GM23338 (cell line): Measurements from ENCODE around the gene VPS41. TPM values are rescaled to one million over a fixed set of nuclear protein-coding genes. Genes with fewer than 3 reads are reported as not detected.

Experiments used
- ATAC-seq: fragments of 200-7000 bp; cut with Tn5 transposase; 3 replicates; pipeline ENCODE4 v1.9.1; 2020
- DNase-seq: peaks from one replicate; pipeline ENCODE4 v3.0.0-alpha.2; 2015; ENCODE audit warnings: low spot score
- H2AFZ ChIP-seq: fragments of 200-600 bp; sonication (generic); 2 replicates; pipeline ENCODE4 v1.8.0; 2016; ENCODE audit warnings: antibody characterized with exemption, mild to moderate bottlenecking, moderate library complexity
- H3F3A ChIP-seq: fragments of 200-600 bp; sonication (generic); replicated peaks from 2 replicates; pipeline ENCODE4 v1.8.0; 2017; ENCODE audit warnings: antibody characterized with exemption, mixed run types, low read depth
- H3K27ac ChIP-seq: fragments of 200-600 bp; sonication (generic); 2 replicates; pipeline ENCODE4 v1.6.1; 2016; ENCODE audit warnings: low read depth
- H3K27me3 ChIP-seq: fragments of 200-600 bp; sonication (generic); 2 replicates; pipeline ENCODE4 v1.8.0; 2016; ENCODE audit warnings: mild to moderate bottlenecking, mixed run types, moderate library complexity; ENCODE audit not compliant: insufficient read depth
- H3K36me3 ChIP-seq: fragments of 200-600 bp; sonication (generic); 2 replicates; pipeline ENCODE4 v1.8.0; 2016; ENCODE audit warnings: mild to moderate bottlenecking; ENCODE audit not compliant: insufficient read depth
- H3K4me1 ChIP-seq: fragments of 200-600 bp; sonication (generic); 2 replicates; pipeline ENCODE4 v1.8.0; 2016; ENCODE audit warnings: mild to moderate bottlenecking, moderate library complexity; ENCODE audit not compliant: insufficient read depth
- H3K4me2 ChIP-seq: fragments of 200-600 bp; sonication (generic); 2 replicates; pipeline ENCODE4 v1.7.1; 2017; ENCODE audit warnings: mixed run types
- H3K4me3 ChIP-seq: fragments of 200-600 bp; sonication (generic); 2 replicates; pipeline ENCODE4 v1.6.1; 2016; ENCODE audit warnings: mixed run types
- H3K79me2 ChIP-seq: fragments of 200-600 bp; sonication (generic); replicated peaks from 2 replicates; pipeline ENCODE4 v1.8.0; 2017; ENCODE audit warnings: mild to moderate bottlenecking; ENCODE audit not compliant: insufficient read depth
- H3K9me2 ChIP-seq: fragments of 200-600 bp; sonication (generic); 2 replicates; pipeline ENCODE4 v1.8.0; 2017; ENCODE audit not compliant: insufficient read depth
- H4K20me1 ChIP-seq: fragments of 200-600 bp; sonication (generic); replicated peaks from 2 replicates; pipeline ENCODE4 v1.8.0; 2017; ENCODE audit warnings: mild to moderate bottlenecking; ENCODE audit not compliant: insufficient read depth
- H3K27ac Mint-ChIP-seq: 2 replicates; pipeline ENCODE4 v1.8.0; 2020; ENCODE audit warnings: inconsistent platforms, mild to moderate bottlenecking, moderate library complexity, mixed read lengths
- H3K27me3 Mint-ChIP-seq: 3 replicates; pipeline ENCODE4 v1.8.0; 2022; ENCODE audit warnings: low read depth, mild to moderate bottlenecking, moderate library complexity, mixed read lengths, inconsistent platforms; ENCODE audit not compliant: insufficient read depth, poor library complexity
- H3K36me3 Mint-ChIP-seq: 3 replicates; pipeline ENCODE4 v1.8.0; 2021; ENCODE audit warnings: low read depth, mild to moderate bottlenecking, inconsistent platforms, moderate library complexity, mixed read lengths
- H3K4me1 Mint-ChIP-seq: 3 replicates; pipeline ENCODE4 v1.8.0; 2020; ENCODE audit warnings: mild to moderate bottlenecking, inconsistent platforms, mixed read lengths
- H3K4me3 Mint-ChIP-seq: 3 replicates; pipeline ENCODE4 v1.8.0; 2021; ENCODE audit warnings: moderate library complexity, mild to moderate bottlenecking, inconsistent platforms, mixed read lengths
- H3K9me3 Mint-ChIP-seq: 3 replicates; pipeline ENCODE4 v1.8.0; 2020; ENCODE audit warnings: moderate library complexity, mild to moderate bottlenecking, inconsistent platforms, mixed read lengths
- CREB1 ChIP-seq: fragments of 250-450 bp; sonication (Bioruptor Pico); IDR thresholded peaks from 2 replicates; pipeline ENCODE4 v1.5.0; 2020; ENCODE audit warnings: low read depth, mild to moderate bottlenecking, moderate library complexity
- NANOG ChIP-seq: IDR thresholded peaks from 2 replicates; pipeline ENCODE4 v1.6.1; 2016; ENCODE audit warnings: antibody characterized with exemption, borderline replicate concordance
- REST ChIP-seq: IDR thresholded peaks from one replicate; pipeline ENCODE4 v1.6.1; 2018; ENCODE audit warnings: antibody characterized with exemption; ENCODE audit not compliant: unreplicated experiment
- ZNF114 ChIP-seq: fragments of 250-450 bp; sonication (Bioruptor Pico); IDR thresholded peaks from 2 replicates; pipeline ENCODE4 v1.5.0; 2020; ENCODE audit warnings: mild to moderate bottlenecking, moderate library complexity
- polyA plus RNA-seq: library from polyadenylated mRNA; unstranded; fragments of >200 nt; fragmentation: Nextera tagmentation; extraction: Ambion mirVana; gene quantifications from 2 replicates; pipeline ENCODE4 v1.2.1, GENCODE V29; 2016
- total RNA-seq: library from RNA; depleted of rRNA; stranded (reverse); fragments of >200 nt; shearing (Covaris generic); gene quantifications from 2 replicates; pipeline ENCODE4 v1.2.3, GENCODE V29; 2014
- TF ChIP-seq, protein P1 (sequence below): fragments of 250-450 bp; sonication (Bioruptor Pico); IDR thresholded peaks from 2 replicates; pipeline ENCODE4 v1.5.0; 2020; ENCODE audit warnings: mild to moderate bottlenecking, moderate library complexity

Gene VPS41
- total and polyA plus RNA-seq, 2 experiments from 2014 or later = 20.2 to 41.2 TPM

GRCh38 chr7:38822549-38822948 lies 86.4 kb downstream of the VPS41 start (continued):
- TF ChIP-seq REST = no peak

DNA sequence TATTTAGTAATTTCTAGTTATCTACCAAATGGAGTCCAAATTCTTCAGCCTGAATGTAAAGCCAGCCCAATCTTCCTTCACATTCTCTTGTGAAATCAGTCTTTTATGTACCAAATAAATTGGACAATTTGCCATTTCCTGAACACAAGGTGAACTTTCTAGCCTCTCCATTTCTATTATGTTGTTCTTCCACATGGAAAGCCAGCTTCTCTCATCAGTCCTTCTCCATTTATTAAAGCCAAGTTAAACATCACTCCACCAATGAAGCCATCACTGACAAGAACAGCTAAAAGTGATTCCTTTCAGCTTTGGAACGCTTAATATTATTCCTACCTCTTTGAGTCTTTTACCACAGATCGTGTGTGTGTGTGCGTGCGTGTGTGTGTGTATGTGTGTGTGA lies 88.4 kb downstream of the VPS41 start:
- TF ChIP-seq, protein P1, sequence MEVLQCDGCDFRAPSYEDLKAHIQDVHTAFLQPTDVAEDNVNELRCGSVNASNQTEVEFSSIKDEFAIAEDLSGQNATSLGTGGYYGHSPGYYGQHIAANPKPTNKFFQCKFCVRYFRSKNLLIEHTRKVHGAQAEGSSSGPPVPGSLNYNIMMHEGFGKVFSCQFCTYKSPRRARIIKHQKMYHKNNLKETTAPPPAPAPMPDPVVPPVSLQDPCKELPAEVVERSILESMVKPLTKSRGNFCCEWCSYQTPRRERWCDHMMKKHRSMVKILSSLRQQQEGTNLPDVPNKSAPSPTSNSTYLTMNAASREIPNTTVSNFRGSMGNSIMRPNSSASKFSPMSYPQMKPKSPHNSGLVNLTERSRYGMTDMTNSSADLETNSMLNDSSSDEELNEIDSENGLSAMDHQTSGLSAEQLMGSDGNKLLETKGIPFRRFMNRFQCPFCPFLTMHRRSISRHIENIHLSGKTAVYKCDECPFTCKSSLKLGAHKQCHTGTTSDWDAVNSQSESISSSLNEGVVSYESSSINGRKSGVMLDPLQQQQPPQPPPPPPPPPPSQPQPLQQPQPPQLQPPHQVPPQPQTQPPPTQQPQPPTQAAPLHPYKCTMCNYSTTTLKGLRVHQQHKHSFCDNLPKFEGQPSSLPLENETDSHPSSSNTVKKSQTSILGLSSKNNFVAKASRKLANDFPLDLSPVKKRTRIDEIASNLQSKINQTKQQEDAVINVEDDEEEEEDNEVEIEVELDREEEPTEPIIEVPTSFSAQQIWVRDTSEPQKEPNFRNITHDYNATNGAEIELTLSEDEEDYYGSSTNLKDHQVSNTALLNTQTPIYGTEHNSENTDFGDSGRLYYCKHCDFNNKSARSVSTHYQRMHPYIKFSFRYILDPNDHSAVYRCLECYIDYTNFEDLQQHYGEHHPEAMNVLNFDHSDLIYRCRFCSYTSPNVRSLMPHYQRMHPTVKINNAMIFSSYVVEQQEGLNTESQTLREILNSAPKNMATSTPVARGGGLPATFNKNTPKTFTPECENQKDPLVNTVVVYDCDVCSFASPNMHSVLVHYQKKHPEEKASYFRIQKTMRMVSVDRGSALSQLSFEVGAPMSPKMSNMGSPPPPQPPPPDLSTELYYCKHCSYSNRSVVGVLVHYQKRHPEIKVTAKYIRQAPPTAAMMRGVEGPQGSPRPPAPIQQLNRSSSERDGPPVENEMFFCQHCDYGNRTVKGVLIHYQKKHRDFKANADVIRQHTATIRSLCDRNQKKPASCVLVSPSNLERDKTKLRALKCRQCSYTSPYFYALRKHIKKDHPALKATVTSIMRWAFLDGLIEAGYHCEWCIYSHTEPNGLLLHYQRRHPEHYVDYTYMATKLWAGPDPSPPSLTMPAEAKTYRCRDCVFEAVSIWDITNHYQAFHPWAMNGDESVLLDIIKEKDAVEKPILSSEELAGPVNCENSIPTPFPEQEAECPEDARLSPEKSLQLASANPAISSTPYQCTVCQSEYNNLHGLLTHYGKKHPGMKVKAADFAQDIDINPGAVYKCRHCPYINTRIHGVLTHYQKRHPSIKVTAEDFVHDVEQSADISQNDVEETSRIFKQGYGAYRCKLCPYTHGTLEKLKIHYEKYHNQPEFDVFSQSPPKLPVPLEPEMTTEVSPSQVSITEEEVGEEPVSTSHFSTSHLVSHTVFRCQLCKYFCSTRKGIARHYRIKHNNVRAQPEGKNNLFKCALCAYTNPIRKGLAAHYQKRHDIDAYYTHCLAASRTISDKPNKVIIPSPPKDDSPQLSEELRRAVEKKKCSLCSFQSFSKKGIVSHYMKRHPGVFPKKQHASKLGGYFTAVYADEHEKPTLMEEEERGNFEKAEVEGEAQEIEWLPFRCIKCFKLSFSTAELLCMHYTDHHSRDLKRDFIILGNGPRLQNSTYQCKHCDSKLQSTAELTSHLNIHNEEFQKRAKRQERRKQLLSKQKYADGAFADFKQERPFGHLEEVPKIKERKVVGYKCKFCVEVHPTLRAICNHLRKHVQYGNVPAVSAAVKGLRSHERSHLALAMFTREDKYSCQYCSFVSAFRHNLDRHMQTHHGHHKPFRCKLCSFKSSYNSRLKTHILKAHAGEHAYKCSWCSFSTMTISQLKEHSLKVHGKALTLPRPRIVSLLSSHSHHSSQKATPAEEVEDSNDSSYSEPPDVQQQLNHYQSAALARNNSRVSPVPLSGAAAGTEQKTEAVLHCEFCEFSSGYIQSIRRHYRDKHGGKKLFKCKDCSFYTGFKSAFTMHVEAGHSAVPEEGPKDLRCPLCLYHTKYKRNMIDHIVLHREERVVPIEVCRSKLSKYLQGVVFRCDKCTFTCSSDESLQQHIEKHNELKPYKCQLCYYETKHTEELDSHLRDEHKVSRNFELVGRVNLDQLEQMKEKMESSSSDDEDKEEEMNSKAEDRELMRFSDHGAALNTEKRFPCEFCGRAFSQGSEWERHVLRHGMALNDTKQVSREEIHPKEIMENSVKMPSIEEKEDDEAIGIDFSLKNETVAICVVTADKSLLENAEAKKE = no peak
- TF ChIP-seq NANOG (no peak), ZNF114 (no peak), CREB1 (CRISPR knock-in tag) (no peak)
- no peaks in the 10 kb centered on the region for H4K20me1 ChIP-seq
- H3K36me3 ChIP-seq = no peaks in the 10 kb centered on the region; the same call in 1 of the 2 replicates
- H3K27ac Mint-ChIP-seq = no peak overlapping the region
- H3K4me2 ChIP-seq = no peak overlapping the region
- no peaks in the 10 kb centered on the region for H3K79me2 ChIP-seq
- no peak overlapping the region for H2AFZ ChIP-seq
- peaks cover 21% of the 10 kb centered on the region for H3K36me3 Mint-ChIP-seq
- peaks cover 4% of the 10 kb centered on the region for H3K27me3 Mint-ChIP-seq
- DNase-seq (no peak), ATAC-seq (no peak)
- H3K4me3 Mint-ChIP-seq = no peak overlapping the region
- H3F3A ChIP-seq = no peaks in the 10 kb centered on the region
- no peak overlapping the region for H3K4me3 ChIP-seq
- no peaks in the 10 kb centered on the region for H3K27me3 ChIP-seq
- no peak overlapping the region for H3K27ac ChIP-seq
- H3K9me3 Mint-ChIP-seq = no peaks in the 10 kb centered on the region; the same call in 2 of the 3 replicates
- no peaks in the 10 kb centered on the region for H3K4me1 ChIP-seq
- H3K4me1 Mint-ChIP-seq = peaks cover 3% of the 10 kb centered on the region; the same call in 1 of the 3 replicates
- H3K9me2 ChIP-seq = peaks cover 13% of the 10 kb centered on the region
